Nephron progenitor cell (in vitro differentiated cells): Measurements from ENCODE around the gene PCMT1.
"Not testable (repeated sequence)": the region's sequence is repeated elsewhere in the genome, so short reads cannot be mapped to it uniquely, and the experiment has no call there.

Experiments
- DNase-seq: peaks from one replicate; pipeline ENCODE4 v3.0.0; 2021
- H3K27ac Mint-ChIP-seq: 2 replicates; pipeline ENCODE4 v1.8.0; 2021; ENCODE audit warnings: mild to moderate bottlenecking, moderate library complexity, mixed read lengths
- H3K27me3 Mint-ChIP-seq: 2 replicates; pipeline ENCODE4 v1.8.0; 2021; ENCODE audit warnings: mild to moderate bottlenecking, low read depth, mixed read lengths; ENCODE audit not compliant: poor library complexity
- H3K36me3 Mint-ChIP-seq: 2 replicates; pipeline ENCODE4 v1.8.0; 2021; ENCODE audit warnings: low read depth, mixed read lengths
- H3K4me1 Mint-ChIP-seq: 2 replicates; pipeline ENCODE4 v1.8.0; 2021; ENCODE audit warnings: mixed read lengths
- H3K4me3 Mint-ChIP-seq: 2 replicates; pipeline ENCODE4 v1.8.0; 2021; ENCODE audit warnings: mild to moderate bottlenecking, moderate library complexity, mixed read lengths
- H3K9me3 Mint-ChIP-seq: 2 replicates; pipeline ENCODE4 v1.8.0; 2021; ENCODE audit warnings: mild to moderate bottlenecking, moderate library complexity, mixed read lengths
- TF ChIP-seq, protein P1 (sequence below): fragments of 200-600 bp; sonication (generic); IDR thresholded peaks from 2 replicates; pipeline ENCODE4 v1.5.0; 2021; ENCODE audit warnings: antibody characterized with exemption

Gene PCMT1

GRCh38 chr6:149851461-149852110, 102.0 kb downstream of the PCMT1 start:
- Mint-ChIP-seq H3K9me3 (no peaks in the 10 kb centered on the region), H3K36me3 (no peaks in the 10 kb centered on the region), H3K4me1 (peaks cover 14% of the 10 kb centered on the region), H3K27ac (no peak overlapping the region), H3K4me3 (no peak overlapping the region), H3K27me3 (peaks cover 11% of the 10 kb centered on the region)
- TF ChIP-seq, protein P1, sequence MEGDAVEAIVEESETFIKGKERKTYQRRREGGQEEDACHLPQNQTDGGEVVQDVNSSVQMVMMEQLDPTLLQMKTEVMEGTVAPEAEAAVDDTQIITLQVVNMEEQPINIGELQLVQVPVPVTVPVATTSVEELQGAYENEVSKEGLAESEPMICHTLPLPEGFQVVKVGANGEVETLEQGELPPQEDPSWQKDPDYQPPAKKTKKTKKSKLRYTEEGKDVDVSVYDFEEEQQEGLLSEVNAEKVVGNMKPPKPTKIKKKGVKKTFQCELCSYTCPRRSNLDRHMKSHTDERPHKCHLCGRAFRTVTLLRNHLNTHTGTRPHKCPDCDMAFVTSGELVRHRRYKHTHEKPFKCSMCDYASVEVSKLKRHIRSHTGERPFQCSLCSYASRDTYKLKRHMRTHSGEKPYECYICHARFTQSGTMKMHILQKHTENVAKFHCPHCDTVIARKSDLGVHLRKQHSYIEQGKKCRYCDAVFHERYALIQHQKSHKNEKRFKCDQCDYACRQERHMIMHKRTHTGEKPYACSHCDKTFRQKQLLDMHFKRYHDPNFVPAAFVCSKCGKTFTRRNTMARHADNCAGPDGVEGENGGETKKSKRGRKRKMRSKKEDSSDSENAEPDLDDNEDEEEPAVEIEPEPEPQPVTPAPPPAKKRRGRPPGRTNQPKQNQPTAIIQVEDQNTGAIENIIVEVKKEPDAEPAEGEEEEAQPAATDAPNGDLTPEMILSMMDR, result no peak
- DNase-seq, result no peak

DNA sequence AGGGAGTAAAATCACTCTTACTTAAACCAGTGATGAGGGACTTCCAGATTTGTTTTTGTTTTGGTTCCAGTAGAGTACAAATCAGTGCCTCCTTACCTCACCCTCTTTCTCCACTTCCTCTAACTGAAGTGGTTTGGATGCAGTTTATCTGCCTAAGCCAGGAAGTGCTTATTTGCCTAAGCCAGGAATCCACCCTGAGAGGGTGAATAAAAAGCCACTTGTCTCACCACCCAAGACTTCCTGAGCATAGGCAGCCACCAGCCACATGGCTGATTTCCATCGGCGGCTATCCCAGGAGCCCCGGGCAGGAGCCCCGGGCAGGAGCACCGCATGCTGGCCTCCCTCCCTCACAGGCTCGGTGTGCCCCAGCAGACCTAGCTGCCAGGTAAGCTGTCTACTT, 102.6 kb downstream of the PCMT1 start:
- DNase-seq, result no peak
- no peak overlapping the region for H3K27ac Mint-ChIP-seq

DNA sequence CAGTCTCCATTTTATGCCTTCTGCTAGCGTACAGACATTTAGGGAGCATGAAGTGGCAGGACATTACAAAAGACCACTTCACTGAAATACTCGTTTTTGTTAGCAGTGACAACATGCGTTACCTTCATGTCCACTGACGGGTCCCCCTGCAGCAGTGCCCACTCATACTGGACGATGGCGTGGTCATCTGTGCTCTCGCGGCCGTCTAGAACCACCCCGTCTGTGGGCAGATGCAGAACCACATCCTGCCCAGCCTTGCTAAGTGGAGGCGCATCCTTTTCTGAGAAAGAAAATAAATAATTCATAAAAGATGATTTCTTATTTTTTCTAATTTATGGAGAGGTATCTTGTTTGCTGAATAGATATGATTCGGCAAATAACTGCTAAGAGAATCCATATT, 103.3 kb downstream of the PCMT1 start:
- H3K36me3 Mint-ChIP-seq, result no peaks in the 10 kb centered on the region
- no peak overlapping the region for H3K4me3 Mint-ChIP-seq
- H3K4me1 Mint-ChIP-seq, result peaks cover 14% of the 10 kb centered on the region
- H3K27me3 Mint-ChIP-seq, result peaks cover 11% of the 10 kb centered on the region
- no peaks in the 10 kb centered on the region for H3K9me3 Mint-ChIP-seq
- DNase-seq, result no peak
- no peak overlapping the region for H3K27ac Mint-ChIP-seq
- TF ChIP-seq, protein P1, result no peak

More for the DNA sequence above, 102.6 kb downstream of the PCMT1 start:
- Mint-ChIP-seq H3K4me3 (no peak overlapping the region), H3K27me3 (peaks cover 11% of the 10 kb centered on the region), H3K9me3 (no peaks in the 10 kb centered on the region), H3K4me1 (peaks cover 14% of the 10 kb centered on the region), H3K36me3 (no peaks in the 10 kb centered on the region)
- TF ChIP-seq, protein P1, result no peak

DNA sequence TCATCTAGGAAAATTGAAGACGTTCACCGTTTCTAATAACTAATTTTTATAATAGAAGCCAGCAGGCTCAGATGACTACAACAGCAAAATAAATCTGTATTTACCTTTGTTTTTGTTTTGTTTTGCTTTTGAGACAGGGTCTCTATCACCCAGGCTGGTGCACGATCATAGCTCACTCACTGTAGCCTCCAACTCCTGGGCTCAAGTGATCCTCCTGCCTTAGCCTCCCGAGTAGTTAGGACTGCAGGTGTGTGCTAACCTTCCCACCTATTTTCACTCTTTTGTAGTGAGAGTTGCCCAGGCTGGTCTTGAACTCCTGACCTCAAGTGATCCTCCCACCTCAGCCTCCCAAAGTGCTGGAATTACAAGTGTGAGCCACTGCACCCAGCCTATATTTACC, 104.5 kb downstream of the PCMT1 start:
- DNase-seq, H3K9me3 Mint-ChIP-seq, H3K27ac Mint-ChIP-seq, H3K4me3 Mint-ChIP-seq, H3K27me3 Mint-ChIP-seq, H3K36me3 Mint-ChIP-seq: not testable (repeated sequence)
- peaks cover 14% of the 10 kb centered on the region for H3K4me1 Mint-ChIP-seq

DNA sequence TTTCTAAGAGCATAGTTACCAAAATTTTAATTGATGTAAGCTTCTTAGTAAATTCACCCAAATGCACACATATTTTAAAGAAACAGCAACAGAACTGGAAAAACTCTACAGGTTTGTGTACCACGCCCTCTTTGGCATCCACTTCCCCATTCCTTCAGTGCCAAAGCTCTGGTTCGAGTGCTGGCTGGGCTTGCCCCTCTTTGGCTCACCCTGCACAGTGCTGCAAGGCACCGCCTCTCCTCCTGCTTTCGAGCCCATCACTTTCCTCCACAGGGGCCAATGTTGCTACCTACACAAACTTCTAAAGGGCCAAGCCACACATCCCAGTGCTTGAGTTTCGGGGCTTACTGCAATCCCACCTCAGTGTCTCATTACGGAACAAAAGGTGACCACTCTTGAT, 105.0 kb downstream of the PCMT1 start:
- TF ChIP-seq, protein P1, result no peak
- Mint-ChIP-seq H3K27ac (no peak overlapping the region), H3K9me3 (no peaks in the 10 kb centered on the region), H3K36me3 (no peaks in the 10 kb centered on the region), H3K27me3 (peaks cover 9% of the 10 kb centered on the region), H3K4me3 (no peak overlapping the region), H3K4me1 (peaks cover 14% of the 10 kb centered on the region)
- DNase-seq, result no peak

DNA sequence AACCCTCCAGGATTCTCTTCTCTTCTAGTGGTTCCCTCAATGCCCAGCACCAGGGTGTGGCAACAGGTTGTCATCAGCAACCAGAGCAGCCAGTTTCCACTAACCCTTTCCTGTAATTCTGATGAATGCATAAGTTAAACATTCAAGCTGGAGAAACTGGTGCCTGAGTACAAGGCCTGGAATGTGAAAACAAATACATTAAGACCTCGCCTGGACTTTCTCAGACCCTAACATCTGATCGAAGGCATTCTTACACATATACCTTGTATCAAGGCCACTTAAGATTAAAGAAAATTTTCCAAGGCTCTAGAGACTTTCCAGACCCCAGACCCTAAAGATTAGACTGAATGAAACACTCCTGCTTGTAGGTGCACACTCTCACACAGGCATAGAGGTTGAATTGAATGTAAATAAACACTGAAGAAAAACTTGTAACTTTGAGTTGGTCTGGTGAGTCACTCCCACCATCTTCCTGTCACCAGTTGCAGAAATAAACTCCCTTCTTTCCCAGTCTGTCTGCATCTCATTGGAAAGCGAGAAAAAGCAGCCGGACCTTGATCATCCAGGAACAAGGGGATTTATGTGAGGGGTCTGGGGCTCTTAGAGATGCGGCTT, 105.6 kb downstream of the PCMT1 start:
- Mint-ChIP-seq H3K4me1 (peaks cover 20% of the 10 kb centered on the region), H3K27me3 (peaks cover 13% of the 10 kb centered on the region), H3K9me3 (no peaks in the 10 kb centered on the region), H3K4me3 (no peak overlapping the region), H3K36me3 (no peaks in the 10 kb centered on the region), H3K27ac (no peak overlapping the region)
- DNase-seq, result no peak
- TF ChIP-seq, protein P1, result no peak
